ENCODE results near the gene NEK6. TPM values are rescaled to one million over a fixed set of nuclear protein-coding genes. Genes with fewer than 3 reads are reported as not detected.

Gene NEK6
- total and polyA plus RNA-seq, 2 donors: 28.1 to 38.3 TPM

DNA sequence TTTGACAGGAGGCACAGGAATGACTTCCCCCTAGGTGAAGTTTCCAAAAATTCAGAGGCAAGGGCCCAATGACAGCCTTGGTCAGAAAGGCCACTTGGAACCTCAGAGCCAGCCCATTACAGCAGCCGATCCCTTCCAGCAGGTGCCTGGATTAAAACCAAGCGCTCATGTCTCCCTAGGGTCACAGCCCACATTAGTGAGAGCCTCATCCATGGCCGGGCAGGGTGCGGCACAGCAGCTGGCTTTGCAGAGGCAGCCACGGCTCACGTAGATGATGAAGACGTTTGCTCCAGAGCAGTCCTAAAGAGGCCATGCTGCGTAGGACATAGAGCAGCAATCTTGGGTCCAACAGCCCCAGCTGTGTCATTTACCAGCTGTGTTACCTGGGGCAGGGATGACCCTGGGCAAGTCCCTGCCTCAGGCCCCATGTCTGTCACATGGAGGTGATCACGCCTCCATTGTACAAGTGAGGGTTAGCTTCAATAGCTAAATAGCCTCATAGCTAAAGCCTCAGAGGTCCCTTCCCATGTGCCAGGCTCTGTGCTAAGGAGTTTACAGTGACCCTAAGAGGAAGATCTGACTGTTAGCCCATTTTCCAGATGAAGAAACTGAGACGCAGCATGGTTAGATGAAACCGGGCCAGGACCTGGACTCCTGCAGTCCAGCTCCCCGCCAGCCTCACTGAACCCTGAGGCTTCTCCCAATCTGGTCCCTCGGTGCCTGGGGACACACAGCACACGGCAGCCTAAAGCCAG lies 39.2 kb downstream of the NEK6 start:
- Histone ChIP-seq H3K36me3 (ENCODE audit: insufficient read depth) (no peaks in the 10 kb centered on the region), H3K27ac (ENCODE audit: low read depth) (no peak overlapping the region), H3K4me3 (ENCODE audit: low read depth, low read length) (no peak overlapping the region), H3K4me1 (ENCODE audit: insufficient read depth) (no peaks in the 10 kb centered on the region)
- no peak for DNase-seq (ENCODE audit: extremely low spot score)
- WGBS: 65% methylated on average over 14 of the region's 14 CpGs

DNA sequence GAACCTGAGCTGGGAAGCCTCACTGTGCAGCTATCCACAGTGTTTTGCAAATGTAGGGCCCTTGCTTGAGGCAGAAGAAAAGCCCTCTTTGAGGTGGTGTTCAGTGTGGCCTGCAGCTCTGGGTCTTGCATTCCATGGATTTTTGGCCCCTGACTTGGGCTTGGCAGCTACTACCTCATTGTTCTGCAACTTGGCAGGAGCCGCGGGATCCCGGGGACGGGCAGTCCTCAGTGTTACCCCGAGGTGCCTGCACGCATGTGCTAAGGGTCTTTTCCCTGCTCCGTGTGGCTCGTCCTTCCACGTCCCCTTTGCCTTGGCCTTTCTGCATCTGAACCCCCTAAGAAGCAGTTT lies 39.8 kb downstream of the NEK6 start:
- no peak overlapping the region for H3K27ac ChIP-seq (ENCODE audit: low read depth)
- 17% methylated on average over 9 of the region's 9 CpGs for WGBS

DNA sequence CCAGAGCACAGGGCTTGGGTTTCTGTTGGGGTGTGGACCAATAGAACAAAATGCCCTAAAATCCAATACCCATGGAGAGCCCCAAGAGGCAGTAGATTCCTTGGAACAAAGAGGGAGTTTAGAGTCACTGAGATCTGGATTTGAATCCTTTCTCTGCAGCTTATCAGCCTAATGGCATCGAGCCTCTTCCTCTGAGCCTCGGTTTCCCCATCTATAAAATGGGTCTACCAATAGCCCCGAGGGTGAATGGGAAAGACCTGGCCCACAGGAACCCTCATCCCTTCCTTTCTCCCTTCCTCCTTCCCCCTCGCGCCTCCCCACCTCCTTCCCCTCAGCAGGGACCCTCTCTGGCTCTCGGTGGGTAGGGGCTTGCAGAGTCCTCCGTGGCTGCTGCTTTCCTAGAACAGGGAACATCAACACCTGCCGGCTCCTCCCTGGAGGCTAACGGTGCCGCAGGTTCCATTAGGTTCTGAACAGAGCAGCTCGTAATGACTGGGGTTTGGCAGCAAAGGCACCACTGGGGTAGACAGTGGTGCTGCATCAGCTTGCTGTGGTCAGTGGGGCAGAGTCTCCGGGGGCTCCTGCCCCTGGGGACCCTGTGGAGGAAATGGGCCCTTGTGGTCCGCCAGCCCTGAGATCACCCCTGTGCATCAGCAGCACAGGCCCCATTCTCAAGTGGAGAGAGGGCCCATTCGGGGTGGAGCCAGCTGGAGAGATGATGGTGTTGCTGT lies 40.3 kb downstream of the NEK6 start:
- Histone ChIP-seq H3K4me1 (ENCODE audit: insufficient read depth) (no peaks in the 10 kb centered on the region), H3K27ac (ENCODE audit: low read depth) (no peak overlapping the region), H3K36me3 (ENCODE audit: insufficient read depth) (no peaks in the 10 kb centered on the region), H3K4me3 (ENCODE audit: low read depth, low read length) (no peak overlapping the region)
- no peak for DNase-seq (ENCODE audit: extremely low spot score)
- WGBS: 89% methylated on average over 14 of the region's 14 CpGs

More for the DNA sequence above, 39.8 kb downstream of the NEK6 start:
- peak; percentile 47 for DNase-seq (ENCODE audit: extremely low spot score)
- Histone ChIP-seq H3K4me3 (ENCODE audit: low read depth, low read length) (no peak overlapping the region), H3K36me3 (ENCODE audit: insufficient read depth) (no peaks in the 10 kb centered on the region), H3K4me1 (ENCODE audit: insufficient read depth) (no peaks in the 10 kb centered on the region)

DNA sequence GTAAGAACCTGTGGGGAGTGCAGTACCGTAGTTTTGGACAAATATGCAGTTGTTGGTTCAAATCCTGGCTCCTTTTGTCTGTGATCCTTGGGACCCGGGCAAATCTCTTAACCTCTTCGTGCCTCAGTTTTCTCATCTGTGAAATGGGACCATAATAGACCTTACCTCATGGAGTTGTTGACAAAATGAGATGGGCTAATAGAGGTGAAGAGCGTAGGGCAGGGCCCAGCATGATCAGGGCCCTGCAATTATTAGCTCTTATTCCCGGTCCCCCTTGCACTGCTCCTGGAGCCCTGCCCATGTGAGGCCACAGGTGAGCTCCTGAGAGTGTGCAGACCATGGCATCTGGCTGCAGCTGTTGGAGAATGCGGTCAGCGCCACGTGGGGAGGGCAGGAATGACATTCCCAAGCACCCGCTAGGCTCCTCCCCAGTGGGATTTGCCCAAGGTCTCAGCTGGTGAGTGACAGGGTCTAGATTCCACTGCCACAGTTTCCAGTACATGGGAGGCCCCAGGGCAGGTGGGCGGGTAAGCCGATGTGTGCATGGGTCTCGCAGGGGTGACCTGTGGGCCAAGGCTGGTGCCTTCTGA lies 41.0 kb downstream of the NEK6 start:
- no peak overlapping the region for H3K27ac ChIP-seq (ENCODE audit: low read depth)
- H3K36me3 ChIP-seq (ENCODE audit: insufficient read depth): no peaks in the 10 kb centered on the region
- 81% methylated on average over 12 of the region's 12 CpGs for WGBS
- no peak overlapping the region for H3K4me3 ChIP-seq (ENCODE audit: low read depth, low read length)
- no peaks in the 10 kb centered on the region for H3K4me1 ChIP-seq (ENCODE audit: insufficient read depth)
- no peak for DNase-seq (ENCODE audit: extremely low spot score)

DNA sequence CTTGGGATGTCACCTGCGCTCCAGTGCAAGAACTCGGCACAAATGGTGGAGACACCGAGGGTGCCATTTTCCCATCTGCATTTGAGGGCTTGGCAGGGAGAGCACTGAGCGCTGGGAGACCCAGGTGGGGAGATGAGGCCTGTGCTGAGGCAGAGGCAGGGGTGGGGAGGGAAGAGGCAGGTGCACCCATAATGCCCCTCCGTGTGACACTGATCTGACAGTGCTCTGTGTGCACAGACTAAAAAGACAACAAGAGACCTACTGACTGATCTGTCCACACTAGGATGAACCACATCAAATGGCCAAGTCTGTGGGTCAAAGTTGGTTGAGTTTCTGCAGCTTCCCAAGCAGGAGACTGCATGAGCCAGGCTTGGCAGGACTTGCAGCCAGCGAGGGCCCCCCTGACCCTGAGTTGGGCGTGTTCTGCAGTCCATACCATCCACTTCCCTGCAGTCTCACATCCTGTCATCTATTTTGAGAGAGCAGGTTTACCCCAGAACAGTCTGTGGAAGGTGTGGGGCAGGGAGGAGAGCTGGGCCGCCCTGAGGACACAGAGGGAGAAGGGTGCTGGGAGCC lies 41.9 kb downstream of the NEK6 start:
- no peak overlapping the region for H3K27ac ChIP-seq (ENCODE audit: low read depth)
- WGBS: 74% methylated on average over 8 of the region's 8 CpGs
- H3K36me3 ChIP-seq (ENCODE audit: insufficient read depth): no peaks in the 10 kb centered on the region
- DNase-seq (ENCODE audit: extremely low spot score): no peak
- H3K4me1 ChIP-seq (ENCODE audit: insufficient read depth): no peaks in the 10 kb centered on the region
- H3K4me3 ChIP-seq (ENCODE audit: low read depth, low read length): no peak overlapping the region

DNA sequence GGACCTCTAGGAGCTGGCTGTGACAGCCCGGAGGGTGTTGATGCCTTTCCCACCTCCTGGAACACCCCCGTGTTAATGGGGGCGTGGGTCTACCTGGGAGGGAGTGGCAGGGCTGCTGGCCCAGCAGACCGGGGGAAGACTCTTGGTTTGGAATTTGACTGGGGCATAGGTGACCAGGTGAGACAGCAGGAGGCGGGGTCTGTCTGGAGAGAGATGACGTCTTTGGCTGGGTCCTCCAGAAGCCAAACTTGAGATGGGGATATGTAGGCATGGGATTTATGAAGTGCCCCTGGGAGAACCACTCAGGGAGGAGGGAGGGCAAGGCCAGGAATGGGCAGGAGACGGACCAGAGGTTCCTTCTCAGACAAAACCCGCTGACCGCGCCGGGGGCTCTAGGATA lies 42.6 kb downstream of the NEK6 start:
- Histone ChIP-seq H3K27ac (ENCODE audit: low read depth) (no peak overlapping the region), H3K4me1 (ENCODE audit: insufficient read depth) (no peaks in the 10 kb centered on the region), H3K36me3 (ENCODE audit: insufficient read depth) (no peaks in the 10 kb centered on the region), H3K4me3 (ENCODE audit: low read depth, low read length) (no peak overlapping the region)
- 81% methylated on average over 11 of the region's 11 CpGs for WGBS
- no peak for DNase-seq (ENCODE audit: extremely low spot score)

DNA sequence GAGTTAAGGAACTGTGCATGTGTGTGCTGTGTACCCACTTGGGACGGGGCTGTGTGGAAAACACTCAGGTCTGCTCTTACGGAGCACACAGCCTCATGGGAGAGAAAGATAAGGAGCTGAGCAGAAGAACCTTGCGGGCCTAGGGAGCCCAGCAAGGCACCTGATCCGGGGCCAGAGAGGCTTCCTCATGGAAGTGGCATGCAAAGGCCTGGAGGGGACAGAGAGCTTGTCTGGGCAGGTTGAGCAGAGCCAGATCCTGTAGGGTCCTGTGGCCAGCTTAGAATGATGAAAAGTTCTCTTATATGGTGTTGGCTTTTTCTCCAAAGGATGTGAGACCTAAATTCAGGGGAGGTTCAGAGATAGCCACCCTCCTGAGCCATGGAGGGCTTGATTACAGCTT lies 45.2 kb downstream of the NEK6 start:
- WGBS: 84% methylated on average over 4 of the region's 4 CpGs
- Histone ChIP-seq H3K4me1 (ENCODE audit: insufficient read depth) (no peaks in the 10 kb centered on the region), H3K4me3 (ENCODE audit: low read depth, low read length) (no peak overlapping the region), H3K36me3 (ENCODE audit: insufficient read depth) (no peaks in the 10 kb centered on the region), H3K27ac (ENCODE audit: low read depth) (no peak overlapping the region)
- no peak for DNase-seq (ENCODE audit: extremely low spot score)

DNA sequence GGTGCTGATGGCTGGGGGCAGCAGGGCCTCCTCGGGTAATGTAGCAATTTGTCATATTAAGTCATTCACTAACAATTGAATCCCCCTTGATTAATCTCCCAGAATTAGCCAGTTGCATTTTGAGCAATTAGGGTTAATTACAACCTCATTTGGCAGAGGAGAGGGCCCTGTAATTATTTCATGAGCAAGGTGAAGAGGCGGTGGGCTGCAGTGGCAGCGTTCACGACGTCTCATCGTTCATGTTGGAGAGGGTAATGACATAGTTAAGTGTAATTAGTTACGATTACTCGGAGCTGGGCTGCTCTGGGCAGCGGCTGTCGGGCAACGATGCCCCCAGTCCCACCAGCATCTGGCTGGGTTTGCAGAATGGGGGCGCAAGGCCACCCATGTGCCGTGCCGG lies 46.0 kb downstream of the NEK6 start:
- Histone ChIP-seq H3K4me1 (ENCODE audit: insufficient read depth) (no peaks in the 10 kb centered on the region), H3K4me3 (ENCODE audit: low read depth, low read length) (no peak overlapping the region), H3K27ac (ENCODE audit: low read depth) (no peak overlapping the region), H3K36me3 (ENCODE audit: insufficient read depth) (no peaks in the 10 kb centered on the region)
- DNase-seq (ENCODE audit: extremely low spot score): no peak
- WGBS: 84% methylated on average over 14 of the region's 14 CpGs

DNA sequence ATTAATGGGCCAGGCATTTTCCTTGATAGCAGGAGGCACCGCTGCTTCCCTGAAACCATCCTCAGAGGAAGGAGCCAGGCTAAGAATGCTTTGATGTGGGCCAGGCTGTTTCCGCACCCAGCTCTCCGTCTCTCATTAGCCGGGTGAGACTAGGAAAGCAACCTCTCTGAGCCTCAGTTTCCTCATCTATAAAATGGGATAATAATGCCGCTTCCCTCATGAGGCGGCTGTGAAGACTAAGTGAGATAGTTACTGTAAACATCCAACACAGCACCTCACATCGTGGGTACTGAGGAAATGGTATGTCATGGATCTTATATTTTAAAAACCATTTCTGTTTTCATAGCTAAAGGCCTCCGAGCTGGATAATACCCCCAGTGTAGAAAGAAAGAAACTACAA lies 46.5 kb downstream of the NEK6 start:
- H3K4me3 ChIP-seq (ENCODE audit: low read depth, low read length): no peak overlapping the region
- H3K4me1 ChIP-seq (ENCODE audit: insufficient read depth): no peaks in the 10 kb centered on the region
- no peak overlapping the region for H3K27ac ChIP-seq (ENCODE audit: low read depth)
- no peaks in the 10 kb centered on the region for H3K36me3 ChIP-seq (ENCODE audit: insufficient read depth)
- WGBS: 89% methylated on average over 8 of the region's 8 CpGs
- no peak for DNase-seq (ENCODE audit: extremely low spot score)

DNA sequence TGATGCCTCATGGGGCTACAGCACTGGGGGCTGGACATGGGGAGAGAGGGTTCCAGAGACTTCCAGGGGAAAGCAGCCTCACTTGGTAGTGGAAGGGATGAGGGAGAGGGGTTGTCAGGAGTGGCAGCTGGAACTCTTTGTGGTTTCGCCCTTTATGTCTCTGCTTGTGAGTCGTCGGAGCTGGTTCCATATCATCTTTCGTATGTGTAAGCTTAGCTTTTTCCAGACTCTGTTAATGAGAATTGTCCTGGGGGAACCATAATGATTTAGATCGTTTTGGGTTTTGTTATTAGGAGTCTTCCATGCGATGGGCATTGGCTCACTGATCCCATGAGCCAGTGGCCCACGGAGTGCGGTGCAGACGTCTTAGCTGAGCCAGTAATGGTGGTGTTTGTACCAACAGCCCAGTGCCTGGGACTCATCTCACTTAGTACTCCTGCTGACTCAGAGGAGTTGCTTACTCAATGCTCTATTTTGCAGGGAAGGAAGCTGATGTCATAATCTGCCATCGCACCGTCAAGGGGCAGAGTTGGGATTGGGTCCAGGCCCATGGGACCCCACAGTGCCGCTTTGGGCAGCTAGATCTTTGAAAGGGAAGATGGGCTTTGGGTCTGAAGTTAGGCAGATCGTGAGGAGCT lies 48.5 kb downstream of the NEK6 start:
- no peaks in the 10 kb centered on the region for H3K36me3 ChIP-seq (ENCODE audit: insufficient read depth)
- no peak overlapping the region for H3K4me3 ChIP-seq (ENCODE audit: low read depth, low read length)
- no peaks in the 10 kb centered on the region for H3K4me1 ChIP-seq (ENCODE audit: insufficient read depth)
- no peak for DNase-seq (ENCODE audit: extremely low spot score)
- no peak overlapping the region for H3K27ac ChIP-seq (ENCODE audit: low read depth)
- WGBS: 69% methylated on average over 13 of the region's 13 CpGs

DNA sequence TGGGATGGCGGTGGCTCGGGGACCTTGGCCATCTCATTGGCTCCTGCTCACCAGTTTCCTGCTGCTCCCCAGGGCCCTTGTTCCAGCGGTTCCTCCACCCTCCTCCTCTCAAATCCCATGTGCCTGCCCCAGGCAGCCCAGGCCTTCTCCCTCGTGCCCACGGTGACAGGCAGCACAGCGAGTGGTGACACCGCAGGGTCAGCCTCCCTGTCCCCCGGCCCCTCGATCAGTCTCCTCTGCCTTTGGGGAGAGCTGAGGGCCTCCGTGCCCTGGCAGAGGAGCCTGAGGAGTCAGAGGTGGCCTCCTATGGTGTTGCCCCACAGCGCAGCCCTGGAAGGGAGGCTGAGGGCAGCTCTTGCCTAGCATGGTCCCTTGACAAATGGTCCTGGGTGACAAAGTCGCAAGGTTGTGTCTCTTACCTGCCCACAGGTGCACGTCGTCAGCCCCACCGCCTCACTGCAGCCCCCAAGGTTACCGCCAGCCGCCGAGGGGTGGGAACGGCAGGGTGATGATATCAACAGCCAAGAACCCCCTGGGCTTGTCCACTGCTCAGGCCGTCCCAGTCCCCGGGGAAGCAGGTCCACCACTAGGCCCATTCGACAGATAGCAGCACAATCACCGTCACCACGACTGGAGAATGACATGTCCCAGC lies 49.8 kb downstream of the NEK6 start:
- Histone ChIP-seq H3K4me3 (ENCODE audit: low read depth, low read length) (no peak overlapping the region), H3K36me3 (ENCODE audit: insufficient read depth) (no peaks in the 10 kb centered on the region), H3K4me1 (ENCODE audit: insufficient read depth) (no peaks in the 10 kb centered on the region), H3K27ac (ENCODE audit: low read depth) (no peak overlapping the region)
- 90% methylated on average over 24 of the region's 24 CpGs for WGBS
- no peak for DNase-seq (ENCODE audit: extremely low spot score)

DNA sequence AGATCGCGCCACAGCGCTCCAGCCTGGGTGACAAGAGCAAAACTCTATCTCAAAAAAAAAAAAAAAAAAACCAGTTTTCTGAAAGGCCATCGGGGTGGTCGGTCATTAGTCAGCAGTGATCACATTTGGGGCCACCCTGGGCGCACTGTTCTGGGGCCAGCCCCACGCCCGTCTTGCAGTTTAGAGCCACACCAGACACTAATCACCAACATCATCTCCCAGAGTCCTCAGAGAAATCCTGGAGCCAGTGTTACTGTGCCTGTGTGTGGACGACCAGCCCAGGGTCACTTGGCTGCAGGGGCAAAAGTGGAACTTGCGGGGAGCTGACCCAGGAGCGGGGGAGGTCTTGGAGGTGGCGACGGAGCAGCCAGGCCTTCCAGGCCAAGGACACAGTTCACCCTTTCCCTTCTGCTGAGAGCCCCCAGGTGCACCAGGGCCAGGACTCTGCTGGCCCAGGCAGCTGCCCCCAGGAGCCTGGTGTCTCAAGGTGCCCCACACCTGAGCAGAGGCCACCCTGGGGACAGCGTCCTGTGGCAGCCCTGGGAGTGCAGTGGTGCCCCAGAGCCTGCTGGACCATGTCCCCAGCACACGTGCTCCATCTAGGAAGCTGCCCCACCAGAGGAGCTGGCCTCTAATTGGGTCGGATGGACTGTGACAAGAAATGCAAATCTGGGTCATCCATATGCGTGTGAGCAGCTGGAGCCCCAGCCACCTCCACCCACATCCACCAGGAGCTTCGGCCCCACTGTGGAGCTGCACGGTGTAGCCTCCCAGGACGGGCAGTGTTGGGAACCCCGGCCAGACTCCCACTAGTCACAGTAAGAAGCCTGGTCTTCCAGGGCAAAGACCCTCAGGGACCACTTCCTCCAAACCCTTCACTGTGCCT lies 51.1 kb downstream of the NEK6 start:
- Histone ChIP-seq H3K4me3 (ENCODE audit: low read depth, low read length) (no peak overlapping the region), H3K36me3 (ENCODE audit: insufficient read depth) (no peaks in the 10 kb centered on the region), H3K27ac (ENCODE audit: low read depth) (no peak overlapping the region), H3K4me1 (ENCODE audit: insufficient read depth) (no peaks in the 10 kb centered on the region)
- DNase-seq (ENCODE audit: extremely low spot score): no peak
- WGBS: 93% methylated on average over 21 of the region's 21 CpGs

Data from urinary bladder (tissue), 4 donors.